Lower leg skin (tissue), 3 donors: ENCODE measurements around the gene SLC35F4.

Experiments
- CTCF ChIP-seq, 3 donors: fragments of 450-650 bp; IDR thresholded peaks; one replicate each; pipeline ENCODE4 v1.5.1; 2016; ENCODE audit warnings: antibody characterized with exemption in 3 of 3, mild to moderate bottlenecking in 3 of 3, moderate library complexity in 2 of 3
- POLR2A ChIP-seq, 2 donors: fragments of 450-650 bp; IDR thresholded peaks; one replicate each; pipeline ENCODE4 v1.6.1; 2016 to 2017; ENCODE audit warnings: antibody characterized with exemption in 2 of 2, mild to moderate bottlenecking in 1 of 2, moderate library complexity in 1 of 2

- TF ChIP-seq CTCF (IDR thresholded peaks at IDR 0.05) (no peak), POLR2A (IDR thresholded peaks at IDR 0.05) (no peak)
Observed at GRCh38 chr14:57835766-57836165, 30.1 kb downstream of the SLC35F4 start.
